K562 (cell line): ENCODE measurements around the gene SART3. TPM values are rescaled to one million over a fixed set of nuclear protein-coding genes. Genes with fewer than 3 reads are reported as not detected.
A peak's percentile ranks its signal among the peaks of the same experiment; 100 is the strongest.
"Not testable (repeated sequence)": the region's sequence is repeated elsewhere in the genome, so short reads cannot be mapped to it uniquely, and the experiment has no call there.

ENCODE experiments used
- ATAC-seq: fragments of 200-7000 bp; cut with Tn5 transposase; 3 replicates; pipeline ENCODE4 v1.9.1; 2020; ENCODE audit warnings: moderate library complexity
- BruUV-seq: library from RNA; stranded (reverse); fragments of 400-500 nt; replicated peaks from 2 replicates; lab custom pipeline; 2021; lab: Mats Ljungman, UMichigan
- CTCF ChIA-PET: fragments of 300-600 bp; formaldehyde crosslinking; extraction: SDS; loops from one replicate; lab custom pipeline; 2021; ENCODE audit warnings: low intra/inter-chr PET ratio; lab: Yijun Ruan, JAX
- POLR2A ChIA-PET: fragments of 300-600, 350-650 bp; sonication (Branson Sonifier 250); formaldehyde crosslinking; extraction: SDS; loops from one replicate; lab custom pipeline; 2021; ENCODE audit warnings: antibody characterized with exemption, inconsistent platforms; lab: Yijun Ruan, JAX
- DNase-seq, 4 experiments: peaks; one replicate each; pipeline versions ENCODE4 v3.0.0 to v3.0.0-alpha.2; 2011 to 2018; ENCODE audit warnings: low spot score in 3 of 4, mixed read lengths in 3 of 4; ENCODE audit errors: extremely low read depth in 1 of 4
- FAIRE-seq: peaks from 2 replicates; lab custom pipeline; 2011; peaks lifted over from hg19 to GRCh38; lab: Jason Lieb, UNC
- H2AFZ ChIP-seq: 2 replicates; pipeline ENCODE4 v1.6.0; 2011; ENCODE audit warnings: low read depth, low read length, control low read depth, inconsistent platforms
- H3K27ac ChIP-seq: fragments of 200-600 bp; 3 replicates; pipeline ENCODE4 v1.8.0; 2011; ENCODE audit warnings: low read depth, mild to moderate bottlenecking, control low read depth, inconsistent platforms, low read length, moderate library complexity, mixed read lengths; ENCODE audit errors: extremely low read depth
- H3K27me3 ChIP-seq, 2 experiments: fragments of 300-600 bp in 1 of 2; 2 replicates in 1 of 2; 3 replicates in 1 of 2; pipeline versions ENCODE4 v1.6.0 to v1.8.0; 2011; ENCODE audit warnings: inconsistent platforms in 2 of 2, low read length in 2 of 2, mild to moderate bottlenecking in 1 of 2, mixed read lengths in 1 of 2, moderate library complexity in 1 of 2; ENCODE audit not compliant: control insufficient read depth in 2 of 2, insufficient read depth in 2 of 2
- H3K36me3 ChIP-seq: fragments of 300-600 bp; 3 replicates; pipeline ENCODE4 v1.8.0; 2011; ENCODE audit warnings: mild to moderate bottlenecking, low read length, inconsistent platforms; ENCODE audit not compliant: control insufficient read depth, insufficient read depth
- H3K4me1 ChIP-seq, 2 experiments: fragments of 200-600 bp in 1 of 2; replicated peaks in 1 of 2; 2 replicates in 1 of 2; 3 replicates in 1 of 2; pipeline versions ENCODE4 v1.5.1 to v1.8.0; 2011; ENCODE audit warnings: inconsistent platforms in 2 of 2, low read length in 2 of 2, mild to moderate bottlenecking in 1 of 2, mixed read lengths in 1 of 2, moderate library complexity in 1 of 2; ENCODE audit not compliant: control insufficient read depth in 2 of 2, insufficient read depth in 2 of 2
- H3K4me2 ChIP-seq: 2 replicates; pipeline ENCODE4 v1.6.1; 2011; ENCODE audit warnings: low read length, control low read depth, inconsistent platforms, mixed read lengths; ENCODE audit not compliant: insufficient read depth
- H3K4me3 ChIP-seq: fragments of 200-600 bp; sonication (generic), shearing (Covaris generic); 2 replicates; pipeline ENCODE4 v1.5.1; 2016; ENCODE audit warnings: control low read depth, inconsistent platforms
- H3K79me2 ChIP-seq: fragments of 200-600 bp; 3 replicates; pipeline ENCODE4 v1.8.0; 2011; ENCODE audit warnings: low read length, inconsistent platforms; ENCODE audit not compliant: control insufficient read depth, insufficient read depth
- H3K9ac ChIP-seq, 2 experiments: 2 replicates each; pipeline versions ENCODE4 v1.6.0 to v1.6.1; 2011; ENCODE audit warnings: low read depth in 2 of 2, low read length in 2 of 2, control low read depth in 1 of 2, inconsistent platforms in 1 of 2, mild to moderate bottlenecking in 1 of 2, mixed read lengths in 1 of 2; ENCODE audit not compliant: insufficient read depth in 1 of 2
- H3K9me1 ChIP-seq: one replicate; pipeline ENCODE4 v1.6.0; 2011; ENCODE audit warnings: inconsistent platforms, mild to moderate bottlenecking, low read length, moderate library complexity; ENCODE audit not compliant: control insufficient read depth, insufficient read depth
- H3K9me3 ChIP-seq: replicated peaks from 2 replicates; pipeline ENCODE4 v1.5.1; 2011; ENCODE audit warnings: low read depth, low read length, inconsistent platforms; ENCODE audit not compliant: control insufficient read depth, insufficient read depth
- H4K20me1 ChIP-seq: replicated peaks from 2 replicates; pipeline ENCODE4 v1.6.1; 2011; ENCODE audit warnings: low read length, inconsistent platforms, mixed read lengths; ENCODE audit not compliant: control insufficient read depth, insufficient read depth
- BDP1 ChIP-seq: IDR thresholded peaks from 3 replicates; pipeline ENCODE4 v1.6.1; 2011; ENCODE audit not compliant: insufficient read length, insufficient read depth
- GATAD2A ChIP-seq: fragments of 450-650 bp; IDR thresholded peaks from 2 replicates; pipeline ENCODE4 v1.6.1; 2017
- NCOA4 ChIP-seq: fragments of 450-650 bp; IDR thresholded peaks from 2 replicates; pipeline ENCODE4 v1.6.1; 2018; ENCODE audit warnings: mild to moderate bottlenecking; ENCODE audit not compliant: partially characterized antibody
- SUPT5H ChIP-seq: fragments of 450-650 bp; IDR thresholded peaks from 2 replicates; pipeline ENCODE4 v1.6.1; 2016
- ZNF174 ChIP-seq: fragments of 250-450 bp; sonication (Bioruptor Pico); IDR thresholded peaks from 2 replicates; pipeline ENCODE4 v1.4.0; 2020; ENCODE audit warnings: mild to moderate bottlenecking
- ZNF23 ChIP-seq: fragments of 250-450 bp; sonication (Bioruptor Pico); IDR thresholded peaks from 2 replicates; pipeline ENCODE4 v1.4.0; 2020; ENCODE audit warnings: mild to moderate bottlenecking
- WGBS: fragments of 100-300 bp; shearing (Covaris generic); methylation state at CpG from one replicate; pipeline ENCODE4 v1.1.6; 2016; ENCODE audit warnings: low coverage, mixed read lengths; ENCODE audit not compliant: insufficient coverage; ENCODE audit errors: missing lambda C conversion rate; 5-methylcytosine and 5-hydroxymethylcytosine counted together
- in situ Hi-C: fragments of 300-500 bp; cut with MboI; formaldehyde crosslinking; loops from 4 replicates; pipeline ENCODE4 v1.15.0; 2018; ENCODE audit warnings: inconsistent platforms, mixed read lengths
- intact Hi-C: fragments of 100-400 bp; cut with micrococcal nuclease; formaldehyde crosslinking; loops from 2 replicates; pipeline ENCODE4 v1.14.2; 2022
- polyA plus RNA-seq, 8 experiments: library from polyadenylated mRNA; depleted of rRNA in 4 of 8; stranded (reverse) in 5 of 8; unstranded in 3 of 8; fragments of >200 nt; fragmentation: Nextera tagmentation in 2 of 8; fragmentation: Illumina TruSeq in 1 of 8; extraction: Ambion mirVana in 2 of 8; extraction: Trizol in 1 of 8; gene quantifications; 2 replicates each; pipeline versions ENCODE4 v1.2.1 to v1.2.3, GENCODE V29; 2011 to 2014; ENCODE audit warnings: inconsistent platforms in 1 of 8, missing spikeins in 1 of 8
- total RNA-seq, 7 experiments: library from RNA; depleted of rRNA in 6 of 7; stranded (reverse); fragments of >200 nt in 6 of 7; fragmentation: Illumina TruSeq in 2 of 7; extraction: Trizol in 2 of 7; gene quantifications; 2 replicates each; pipeline versions ENCODE4 v1.2.1 to v1.2.3, GENCODE V29; 2011 to 2021; ENCODE audit warnings: low replicate concordance in 1 of 7
- TF ChIP-seq, protein P1 (sequence below), 3 experiments: IDR thresholded peaks in 2 of 3; conservative IDR thresholded peaks in 1 of 3; 2 replicates each; pipeline ENCODE4 v1.5.1; 2011 to 2012; ENCODE audit warnings: low read length in 3 of 3, mild to moderate bottlenecking in 3 of 3, control low read depth in 2 of 3, improper control_type of control experiment in 1 of 3, inconsistent platforms in 1 of 3, low read depth in 1 of 3, mixed read lengths in 1 of 3, moderate library complexity in 1 of 3; ENCODE audit not compliant: insufficient read depth in 2 of 3
- TF ChIP-seq, protein P2 (sequence below), 2 experiments: fragments of 450-650 bp in 1 of 2; sonication (generic) in 1 of 2; formaldehyde crosslinking in 1 of 2; IDR thresholded peaks in 1 of 2; conservative IDR thresholded peaks in 1 of 2; 2 replicates each; pipeline versions ENCODE4 v1.6.1 to v1.8.1; 2016 to 2023; ENCODE audit warnings: mild to moderate bottlenecking in 2 of 2, moderate library complexity in 2 of 2, inconsistent platforms in 1 of 2, missing genetic modification reagents in 1 of 2
- TF ChIP-seq, protein P3 (sequence below): fragments of 250-450 bp; sonication (Bioruptor Pico); IDR thresholded peaks from 2 replicates; pipeline ENCODE4 v1.8.0; 2022; ENCODE audit warnings: moderate library complexity, mild to moderate bottlenecking, inconsistent platforms

Gene SART3
- total and polyA plus RNA-seq, 9 of the 15 experiments (the other 6 are each of a cell fraction or from before 2014, with no cell fraction given): 8.9 to 167 (median 56.7) TPM

GRCh38 chr12:108559748-108560147, 1.2 kb downstream of the SART3 start (continued):
- TF ChIP-seq, protein P1, sequence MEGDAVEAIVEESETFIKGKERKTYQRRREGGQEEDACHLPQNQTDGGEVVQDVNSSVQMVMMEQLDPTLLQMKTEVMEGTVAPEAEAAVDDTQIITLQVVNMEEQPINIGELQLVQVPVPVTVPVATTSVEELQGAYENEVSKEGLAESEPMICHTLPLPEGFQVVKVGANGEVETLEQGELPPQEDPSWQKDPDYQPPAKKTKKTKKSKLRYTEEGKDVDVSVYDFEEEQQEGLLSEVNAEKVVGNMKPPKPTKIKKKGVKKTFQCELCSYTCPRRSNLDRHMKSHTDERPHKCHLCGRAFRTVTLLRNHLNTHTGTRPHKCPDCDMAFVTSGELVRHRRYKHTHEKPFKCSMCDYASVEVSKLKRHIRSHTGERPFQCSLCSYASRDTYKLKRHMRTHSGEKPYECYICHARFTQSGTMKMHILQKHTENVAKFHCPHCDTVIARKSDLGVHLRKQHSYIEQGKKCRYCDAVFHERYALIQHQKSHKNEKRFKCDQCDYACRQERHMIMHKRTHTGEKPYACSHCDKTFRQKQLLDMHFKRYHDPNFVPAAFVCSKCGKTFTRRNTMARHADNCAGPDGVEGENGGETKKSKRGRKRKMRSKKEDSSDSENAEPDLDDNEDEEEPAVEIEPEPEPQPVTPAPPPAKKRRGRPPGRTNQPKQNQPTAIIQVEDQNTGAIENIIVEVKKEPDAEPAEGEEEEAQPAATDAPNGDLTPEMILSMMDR (IDR thresholded peaks at IDR 0.05 in 2 of 3, conservative IDR thresholded peaks at IDR 0.05 in 1 of 3; ENCODE audit: insufficient read depth in 2 of 3, low read depth in 1 of 3, low read length in 3 of 3): peak in 1 of 3 experiments; percentile 23; a peak in 1 of 6 replicates
- TF ChIP-seq ZNF23 (CRISPR knock-in tag) (no peak), ZNF174 (CRISPR knock-in tag) (no peak)

DNA sequence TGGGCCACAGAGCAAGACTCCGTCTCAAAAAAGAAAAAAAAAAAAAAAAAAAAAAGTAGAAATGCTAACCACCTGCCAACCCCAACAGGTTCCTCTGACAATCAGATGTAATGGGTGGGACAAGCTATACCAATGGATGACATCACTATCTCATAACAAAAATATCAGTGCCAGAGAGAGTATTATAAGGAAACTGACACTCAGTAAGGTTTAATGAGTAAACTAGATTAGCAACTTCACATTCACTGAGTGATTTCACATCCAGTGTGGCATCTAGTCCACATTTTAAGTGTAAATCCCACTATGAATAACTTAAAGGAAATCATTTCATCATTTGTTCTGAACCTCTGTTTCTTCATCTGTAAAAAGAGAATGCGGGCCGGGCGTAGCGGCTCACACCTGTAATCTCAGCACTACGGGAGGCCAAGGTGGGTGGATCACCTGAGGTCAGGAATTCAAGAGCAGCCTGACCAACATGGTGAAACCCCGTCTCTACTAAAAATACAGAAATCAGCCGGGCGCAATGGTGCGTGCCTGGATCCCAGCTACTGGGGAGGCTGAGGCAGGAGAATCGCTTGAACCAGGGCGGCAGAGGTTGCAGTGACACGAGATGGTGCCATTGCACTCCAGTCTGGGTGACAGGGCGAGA, 1.8 kb downstream of the SART3 start:
- Histone ChIP-seq H3K9me3 (no peaks in the 10 kb centered on the region), H4K20me1 (peaks cover 16% of the 10 kb centered on the region; the same call in 1 of the 2 replicates), H3K9me1 (no peaks in the 10 kb centered on the region), H3K4me3 (peak overlapping the region; percentile 93), H3K4me1 (peaks cover 11 to 14% of the 10 kb centered on the region in 2 experiments), H2AFZ (no peak overlapping the region), H3K79me2 (peaks cover 97% of the 10 kb centered on the region), H3K9ac (peak overlapping the region; percentile 90 to 96; a peak in 3 of 4 replicates), H3K27ac (no peak overlapping the region; the same call in 1 of the 3 replicates), H3K4me2 (peak overlapping the region; percentile 99), H3K27me3 (no peaks in the 10 kb centered on the region), H3K36me3 (peaks cover 42% of the 10 kb centered on the region)
- 83% methylated on average over 11 of the region's 14 CpGs for WGBS
- ChIA-PET POLR2A (interaction anchor here (0.6 to 1.9 kb wide), 4 partner anchors 10 to 26 kb away, joined by 3 to 9 read pairs (median 4); no protein-coding TSS in a partner anchor), CTCF (no interaction called here)
- intact Hi-C loops (no loop called here), in situ Hi-C loops (no loop called here)
- BruUV-seq: no TSS peak
- DNase-seq (no peak), FAIRE-seq (no peak), ATAC-seq (no peak)
- TF ChIP-seq NCOA4: no peak
- TF ChIP-seq, protein P2, sequence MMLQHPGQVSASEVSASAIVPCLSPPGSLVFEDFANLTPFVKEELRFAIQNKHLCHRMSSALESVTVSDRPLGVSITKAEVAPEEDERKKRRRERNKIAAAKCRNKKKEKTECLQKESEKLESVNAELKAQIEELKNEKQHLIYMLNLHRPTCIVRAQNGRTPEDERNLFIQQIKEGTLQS (IDR thresholded peaks at IDR 0.05): peak; percentile 34; the same call in 1 of the 2 replicates
- TF ChIP-seq, protein P2 (CRISPR knock-in tag; conservative IDR thresholded peaks at IDR 0.05): no peak
- TF ChIP-seq, protein P3, sequence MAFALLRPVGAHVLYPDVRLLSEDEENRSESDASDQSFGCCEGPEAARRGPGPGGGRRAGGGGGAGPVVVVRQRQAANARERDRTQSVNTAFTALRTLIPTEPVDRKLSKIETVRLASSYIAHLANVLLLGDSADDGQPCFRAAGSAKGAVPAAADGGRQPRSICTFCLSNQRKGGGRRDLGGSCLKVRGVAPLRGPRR (CRISPR knock-in tag): no peak
- no peak for TF ChIP-seq GATAD2A
- no peak for TF ChIP-seq ZNF174 (CRISPR knock-in tag)
- no peak for TF ChIP-seq BDP1
- TF ChIP-seq SUPT5H: no peak

DNA sequence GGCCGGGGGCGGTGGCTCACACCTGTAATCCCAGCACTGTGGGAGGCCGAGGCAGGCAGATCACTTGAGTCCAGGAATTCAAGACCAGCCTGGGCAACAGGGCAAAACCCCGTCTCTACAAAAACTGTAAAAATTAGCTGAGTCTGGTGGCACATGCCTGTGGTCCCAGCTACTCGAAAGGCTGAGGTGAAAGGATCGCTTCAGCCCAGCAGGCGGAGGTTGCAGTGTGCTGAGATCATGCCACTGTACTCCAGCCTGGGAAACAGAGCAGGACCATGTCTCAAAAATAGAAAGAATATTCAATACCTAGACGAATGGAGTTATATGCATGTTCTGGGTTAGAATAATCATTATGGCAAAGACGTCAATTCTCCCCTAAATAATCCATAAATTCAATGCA, 5.6 kb downstream of the SART3 start:
- H3K9me1 ChIP-seq, in situ Hi-C loops, CTCF ChIA-PET, H3K27ac ChIP-seq, DNase-seq, H3K9me3 ChIP-seq, H3K4me3 ChIP-seq, H3K9ac ChIP-seq, intact Hi-C loops, FAIRE-seq, H3K27me3 ChIP-seq, BruUV-seq, H2AFZ ChIP-seq: not testable (repeated sequence)
- Histone ChIP-seq H3K79me2 (peaks cover 99% of the 10 kb centered on the region), H3K4me1 (peaks cover 6 to 11% of the 10 kb centered on the region in 2 experiments), H3K36me3 (peaks cover 61% of the 10 kb centered on the region), H4K20me1 (peaks cover 11% of the 10 kb centered on the region; the same call in 1 of the 2 replicates), H3K4me2 (peak overlapping the region; percentile 5; the same call in 1 of the 2 replicates)
- POLR2A ChIA-PET: interaction anchor here (0.7 to 1.2 kb wide), 3 partner anchors 15 to 1223 kb away, joined by 3 to 4 read pairs (median 3); no protein-coding TSS in a partner anchor
- WGBS: 69% methylated on average over 9 of the region's 9 CpGs
- ATAC-seq: peak; percentile 14; the same call in 1 of the 3 replicates
